ENCODE results near the gene ABCD1.

DNA sequence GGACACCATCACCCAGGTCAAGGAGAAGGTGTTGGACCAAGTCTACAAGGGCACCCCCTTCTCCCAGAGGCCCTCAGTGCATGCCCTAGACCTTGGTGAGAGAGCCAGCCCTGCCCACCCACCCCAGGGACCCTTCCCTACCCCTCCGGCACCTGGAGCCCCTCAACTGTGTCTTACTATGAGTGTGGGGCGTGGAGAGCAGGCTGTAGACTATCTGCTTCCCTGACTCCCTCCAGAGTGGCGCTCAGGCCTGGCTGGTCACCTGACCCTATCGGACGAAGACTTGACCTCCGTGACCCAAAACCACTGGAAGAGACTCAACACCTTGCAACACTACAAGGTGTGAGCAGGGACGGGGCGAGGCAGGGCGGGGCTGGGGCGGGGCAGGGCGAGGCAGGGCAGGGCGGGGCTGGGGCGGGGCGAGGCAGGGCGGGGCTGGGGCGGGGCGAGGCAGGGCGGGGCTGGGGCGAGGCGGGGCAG lies 51.5 kb downstream of the ABCD1 start:
- TF ChIP-seq ZNF701 (tag by site-specific recombination; IDR thresholded peaks at IDR 0.05) (no peak), YY1 (tag by site-specific recombination; IDR thresholded peaks at IDR 0.05) (no peak), CTCF (tag by site-specific recombination; IDR thresholded peaks at IDR 0.05) (no peak)

Measured in HEK293 (cell line).